22Rv1 (cell line): Measurements from ENCODE around the gene C19orf25.

Experiments used
- H3K27ac ChIP-seq: fragments of 450-650 bp; 2 replicates; pipeline ENCODE4 v1.5.1; 2017
- ZFX ChIP-seq: fragments of 450-650 bp; IDR thresholded peaks from 2 replicates; pipeline ENCODE4 v1.6.1; 2017; ENCODE audit warnings: antibody characterized with exemption, borderline replicate concordance
- TF ChIP-seq, protein P1 (sequence below): fragments of 450-650 bp; IDR thresholded peaks from 2 replicates; pipeline ENCODE4 v1.5.1; 2017; ENCODE audit warnings: mild to moderate bottlenecking

C19orf25 gene

DNA sequence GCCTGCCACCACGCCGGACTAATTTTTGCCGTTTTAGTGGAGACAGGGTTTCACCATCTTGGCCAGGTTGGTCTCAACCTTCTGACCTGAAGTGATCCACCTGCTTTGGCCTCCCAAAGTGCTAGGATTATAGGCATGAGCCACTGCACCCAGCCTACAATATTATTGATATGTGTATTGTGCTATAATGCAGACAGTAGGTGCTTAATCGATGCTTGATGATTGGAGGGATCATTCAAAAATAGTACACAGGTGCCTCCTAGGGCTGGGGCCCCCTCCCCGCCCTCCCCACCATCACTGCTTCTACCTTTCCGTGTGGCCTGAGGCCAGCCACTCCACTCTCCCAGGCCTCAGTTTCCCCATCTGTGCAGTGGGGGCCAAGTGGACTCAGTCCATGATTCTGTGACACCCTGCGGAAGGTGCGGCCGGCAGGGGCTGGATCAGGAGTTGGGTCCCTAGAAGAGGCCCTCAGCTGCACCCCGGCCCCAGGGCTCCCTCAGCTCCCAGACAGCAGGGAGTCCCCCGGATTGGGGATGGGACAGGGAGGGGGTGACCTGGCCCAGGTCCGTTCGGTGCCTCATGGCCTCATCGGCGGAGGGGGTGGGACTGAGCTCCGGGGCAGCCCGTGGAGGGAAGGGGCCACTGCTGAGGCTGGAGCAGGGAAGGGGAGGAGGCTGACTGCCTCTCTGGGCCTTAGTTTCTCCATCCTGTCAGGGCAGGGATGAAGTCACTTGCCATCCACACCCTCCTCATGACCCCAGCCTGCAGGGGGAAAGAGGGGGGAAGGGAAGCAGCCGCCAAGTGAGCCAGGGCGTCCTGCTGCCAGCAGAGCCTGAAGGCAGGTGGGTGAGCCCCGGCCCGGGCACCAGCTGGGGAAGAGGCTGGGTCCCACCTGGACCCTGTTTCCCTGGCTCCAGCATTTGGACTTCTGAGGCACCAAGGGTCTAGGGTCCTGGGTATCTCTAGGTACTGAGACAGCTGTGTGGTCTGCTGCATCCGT is 32.6 kb upstream of the C19orf25 start:
- no peak for TF ChIP-seq ZFX
- TF ChIP-seq, protein P1, sequence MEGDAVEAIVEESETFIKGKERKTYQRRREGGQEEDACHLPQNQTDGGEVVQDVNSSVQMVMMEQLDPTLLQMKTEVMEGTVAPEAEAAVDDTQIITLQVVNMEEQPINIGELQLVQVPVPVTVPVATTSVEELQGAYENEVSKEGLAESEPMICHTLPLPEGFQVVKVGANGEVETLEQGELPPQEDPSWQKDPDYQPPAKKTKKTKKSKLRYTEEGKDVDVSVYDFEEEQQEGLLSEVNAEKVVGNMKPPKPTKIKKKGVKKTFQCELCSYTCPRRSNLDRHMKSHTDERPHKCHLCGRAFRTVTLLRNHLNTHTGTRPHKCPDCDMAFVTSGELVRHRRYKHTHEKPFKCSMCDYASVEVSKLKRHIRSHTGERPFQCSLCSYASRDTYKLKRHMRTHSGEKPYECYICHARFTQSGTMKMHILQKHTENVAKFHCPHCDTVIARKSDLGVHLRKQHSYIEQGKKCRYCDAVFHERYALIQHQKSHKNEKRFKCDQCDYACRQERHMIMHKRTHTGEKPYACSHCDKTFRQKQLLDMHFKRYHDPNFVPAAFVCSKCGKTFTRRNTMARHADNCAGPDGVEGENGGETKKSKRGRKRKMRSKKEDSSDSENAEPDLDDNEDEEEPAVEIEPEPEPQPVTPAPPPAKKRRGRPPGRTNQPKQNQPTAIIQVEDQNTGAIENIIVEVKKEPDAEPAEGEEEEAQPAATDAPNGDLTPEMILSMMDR = no peak

GRCh38 chr19:1510807-1511206 is 31.8 kb upstream of the C19orf25 start:
- TF ChIP-seq, protein P1 = no peak
- no peak for TF ChIP-seq ZFX
- no peak overlapping the region for H3K27ac ChIP-seq

More for the DNA sequence above, 32.6 kb upstream of the C19orf25 start:
- no peak overlapping the region for H3K27ac ChIP-seq

- TF ChIP-seq, protein P1 = no peak
- TF ChIP-seq ZFX = no peak
- no peak overlapping the region for H3K27ac ChIP-seq
These were observed 31.4 kb upstream of the C19orf25 start for GRCh38 chr19:1510442-1510806.

DNA sequence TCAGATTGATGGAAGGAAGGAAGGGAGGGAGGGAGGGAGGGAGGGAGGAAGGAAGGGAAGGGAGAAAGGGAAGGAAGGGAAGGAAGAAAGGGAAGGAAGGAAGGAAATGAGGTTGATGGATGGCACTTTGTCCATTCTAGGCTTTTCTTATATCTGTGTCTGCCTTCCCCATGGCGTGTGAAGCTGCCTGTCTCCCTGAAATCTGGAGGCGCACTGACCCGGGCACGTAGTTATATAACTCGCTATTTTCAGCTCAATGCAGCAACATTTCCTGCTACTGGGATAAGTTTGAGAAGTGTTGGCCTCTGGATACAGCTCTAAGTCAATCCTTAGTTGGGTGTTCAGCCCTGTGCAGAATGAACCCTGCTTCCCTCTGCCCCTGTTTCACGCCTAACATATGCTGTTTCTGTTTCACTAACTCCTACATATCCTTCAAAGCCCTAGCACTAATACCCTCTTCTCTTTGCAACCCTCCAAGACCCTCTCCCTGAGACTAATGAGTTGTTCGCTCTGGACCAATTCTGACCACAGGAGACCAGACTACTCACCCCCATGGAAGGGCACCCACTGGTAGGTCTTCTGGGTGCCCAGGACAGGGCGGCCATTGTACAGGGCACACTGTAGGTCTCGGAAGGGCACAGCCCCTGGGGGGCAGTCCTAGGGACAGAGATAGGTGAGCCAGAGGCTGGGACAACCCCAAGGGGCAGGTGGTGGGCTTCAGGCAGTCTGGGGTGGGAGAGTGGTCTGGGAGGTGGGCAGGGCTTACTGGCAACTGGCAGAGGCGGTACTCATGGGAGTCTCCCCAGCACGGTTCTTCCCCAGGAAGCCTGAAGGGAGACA is 30.8 kb upstream of the C19orf25 start:
- H3K27ac ChIP-seq = no peak overlapping the region
- TF ChIP-seq, protein P1 = no peak
- no peak for TF ChIP-seq ZFX

DNA sequence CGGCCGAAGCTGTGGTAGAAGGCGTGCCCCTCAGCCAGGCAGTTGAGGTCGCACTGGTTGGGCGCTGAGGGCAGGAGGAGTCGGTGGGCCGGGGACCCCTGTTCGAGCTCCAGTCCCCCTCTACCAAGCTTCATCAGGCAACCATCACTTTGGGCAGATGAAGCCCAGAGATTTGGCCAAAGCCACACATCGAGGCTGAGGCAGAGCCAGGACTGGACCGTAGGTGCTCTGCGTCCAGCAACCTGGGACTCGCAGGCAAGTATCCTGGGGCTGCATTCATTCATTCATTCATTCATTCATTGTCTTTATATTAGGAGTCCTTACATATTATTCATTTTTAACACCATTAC is 29.5 kb upstream of the C19orf25 start:
- no peak for TF ChIP-seq ZFX
- TF ChIP-seq, protein P1 = no peak
- peak overlapping the region; percentile 89 for H3K27ac ChIP-seq

GRCh38 chr19:1507763-1508506 is 28.9 kb upstream of the C19orf25 start:
- H3K27ac ChIP-seq = peak overlapping the region; percentile 89
- TF ChIP-seq, protein P1 = no peak
- no peak for TF ChIP-seq ZFX
